K562 (cell line): Measurements from ENCODE around the gene PTPN13.

Experiments
- POLR2AphosphoS5 ChIP-seq: IDR thresholded peaks from 2 replicates; pipeline ENCODE4 v1.6.1; 2011; ENCODE audit warnings: mild to moderate bottlenecking, low read depth, low read length, moderate library complexity; ENCODE audit not compliant: control insufficient read depth, insufficient read depth
- TF ChIP-seq, protein P1 (sequence below), 3 experiments: IDR thresholded peaks in 2 of 3; conservative IDR thresholded peaks in 1 of 3; 2 replicates each; pipeline ENCODE4 v1.5.1; 2011 to 2012; ENCODE audit warnings: low read length in 3 of 3, mild to moderate bottlenecking in 3 of 3, control low read depth in 2 of 3, improper control_type of control experiment in 1 of 3, inconsistent platforms in 1 of 3, low read depth in 1 of 3, mixed read lengths in 1 of 3, moderate library complexity in 1 of 3; ENCODE audit not compliant: insufficient read depth in 2 of 3

DNA sequence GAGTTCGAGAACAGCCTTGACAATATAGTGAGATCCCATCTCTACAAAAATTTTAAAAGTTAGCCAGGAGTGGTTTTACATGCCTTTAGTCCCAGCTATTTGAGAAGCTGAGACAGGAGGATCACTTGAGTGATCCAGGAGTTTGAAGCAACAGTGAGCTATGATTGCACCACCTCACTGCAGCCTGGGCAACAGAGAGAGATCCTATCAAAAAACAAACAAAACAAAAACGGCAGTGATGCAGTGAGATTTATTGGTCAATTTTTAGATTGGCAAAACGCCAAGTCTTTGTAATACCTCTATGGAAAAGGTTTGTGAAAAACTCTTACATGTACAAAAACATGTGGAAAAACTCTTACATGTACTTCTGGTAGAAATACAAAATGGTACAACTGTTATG is 91.3 kb downstream of the PTPN13 start:
- TF ChIP-seq POLR2AphosphoS5, result no peak
- TF ChIP-seq, protein P1, sequence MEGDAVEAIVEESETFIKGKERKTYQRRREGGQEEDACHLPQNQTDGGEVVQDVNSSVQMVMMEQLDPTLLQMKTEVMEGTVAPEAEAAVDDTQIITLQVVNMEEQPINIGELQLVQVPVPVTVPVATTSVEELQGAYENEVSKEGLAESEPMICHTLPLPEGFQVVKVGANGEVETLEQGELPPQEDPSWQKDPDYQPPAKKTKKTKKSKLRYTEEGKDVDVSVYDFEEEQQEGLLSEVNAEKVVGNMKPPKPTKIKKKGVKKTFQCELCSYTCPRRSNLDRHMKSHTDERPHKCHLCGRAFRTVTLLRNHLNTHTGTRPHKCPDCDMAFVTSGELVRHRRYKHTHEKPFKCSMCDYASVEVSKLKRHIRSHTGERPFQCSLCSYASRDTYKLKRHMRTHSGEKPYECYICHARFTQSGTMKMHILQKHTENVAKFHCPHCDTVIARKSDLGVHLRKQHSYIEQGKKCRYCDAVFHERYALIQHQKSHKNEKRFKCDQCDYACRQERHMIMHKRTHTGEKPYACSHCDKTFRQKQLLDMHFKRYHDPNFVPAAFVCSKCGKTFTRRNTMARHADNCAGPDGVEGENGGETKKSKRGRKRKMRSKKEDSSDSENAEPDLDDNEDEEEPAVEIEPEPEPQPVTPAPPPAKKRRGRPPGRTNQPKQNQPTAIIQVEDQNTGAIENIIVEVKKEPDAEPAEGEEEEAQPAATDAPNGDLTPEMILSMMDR (IDR thresholded peaks at IDR 0.05 in 2 of 3, conservative IDR thresholded peaks at IDR 0.05 in 1 of 3; ENCODE audit: insufficient read depth in 2 of 3, low read depth in 1 of 3, low read length in 3 of 3), result no peak
